ENCODE results near the gene IMMP2L. TPM values are rescaled to one million over a fixed set of nuclear protein-coding genes. Genes with fewer than 3 reads are reported as not detected.

IMMP2L gene
- total RNA-seq, 1 donor from 2014 or later, result 59.6 TPM

- Mint-ChIP-seq H3K36me3 (peaks cover 1% of the 10 kb centered on the region), H3K4me3 (no peak overlapping the region), H3K27me3 (ENCODE audit: low read depth) (no peaks in the 10 kb centered on the region), H3K4me1 (no peaks in the 10 kb centered on the region), H3K27ac (no peak overlapping the region), H3K9me3 (no peaks in the 10 kb centered on the region)
- no peak for DNase-seq (ENCODE audit: low spot score in 2 of 2, unreplicated experiment in 2 of 2)
- no peak for TF ChIP-seq CTCF (IDR thresholded peaks at IDR 0.05; ENCODE audit: unreplicated experiment)
These were observed 414.4 kb downstream of the IMMP2L start for GRCh38 chr7:111147708-111148533.

GRCh38 chr7:111146136-111146535 is 416.2 kb downstream of the IMMP2L start:
- Mint-ChIP-seq H3K27me3 (ENCODE audit: low read depth) (no peaks in the 10 kb centered on the region), H3K27ac (no peak overlapping the region)
- no peak for DNase-seq (ENCODE audit: low spot score in 2 of 2, unreplicated experiment in 2 of 2)

GRCh38 chr7:111145472-111145871 is 416.8 kb downstream of the IMMP2L start:
- Mint-ChIP-seq H3K36me3 (no peaks in the 10 kb centered on the region), H3K4me3 (no peak overlapping the region), H3K27ac (no peak overlapping the region), H3K27me3 (ENCODE audit: low read depth) (no peaks in the 10 kb centered on the region), H3K4me1 (no peaks in the 10 kb centered on the region), H3K9me3 (no peaks in the 10 kb centered on the region)
- no peak for TF ChIP-seq CTCF (IDR thresholded peaks at IDR 0.05; ENCODE audit: unreplicated experiment)
- DNase-seq (ENCODE audit: low spot score in 2 of 2, unreplicated experiment in 2 of 2), result no peak

More at GRCh38 chr7:111146136-111146535, 416.2 kb downstream of the IMMP2L start:
- Mint-ChIP-seq H3K9me3 (no peaks in the 10 kb centered on the region), H3K36me3 (no peaks in the 10 kb centered on the region), H3K4me3 (no peak overlapping the region), H3K4me1 (no peaks in the 10 kb centered on the region)
- no peak for TF ChIP-seq CTCF (IDR thresholded peaks at IDR 0.05; ENCODE audit: unreplicated experiment)

GRCh38 chr7:111140091-111140865 is 422.0 kb downstream of the IMMP2L start:
- no peak for DNase-seq (ENCODE audit: low spot score in 2 of 2, unreplicated experiment in 2 of 2)
- Mint-ChIP-seq H3K27ac (peak overlapping the region; percentile 3), H3K4me1 (peaks cover 13% of the 10 kb centered on the region), H3K36me3 (no peaks in the 10 kb centered on the region), H3K27me3 (ENCODE audit: low read depth) (no peaks in the 10 kb centered on the region), H3K4me3 (no peak overlapping the region), H3K9me3 (no peaks in the 10 kb centered on the region)
- TF ChIP-seq CTCF (IDR thresholded peaks at IDR 0.05; ENCODE audit: unreplicated experiment), result no peak

GRCh38 chr7:111138586-111138985 is 423.7 kb downstream of the IMMP2L start:
- Mint-ChIP-seq H3K4me3 (no peak overlapping the region), H3K36me3 (no peaks in the 10 kb centered on the region), H3K9me3 (no peaks in the 10 kb centered on the region), H3K27me3 (ENCODE audit: low read depth) (no peaks in the 10 kb centered on the region), H3K27ac (peak overlapping the region; percentile 85), H3K4me1 (peaks cover 13% of the 10 kb centered on the region)
- no peak for TF ChIP-seq CTCF (IDR thresholded peaks at IDR 0.05; ENCODE audit: unreplicated experiment)
- no peak for DNase-seq (ENCODE audit: low spot score in 2 of 2, unreplicated experiment in 2 of 2)

Measured in mesothelial cell of epicardium (in vitro differentiated cells).